DOHH2 (cell line): Measurements from ENCODE around the gene PRM3.

Experiments
- H3F3A ChIP-seq: fragments of 200-600 bp; sonication (generic), shearing (Covaris generic); 2 replicates; pipeline ENCODE4 v1.6.0; 2016; ENCODE audit warnings: antibody characterized with exemption, mild to moderate bottlenecking; ENCODE audit not compliant: control insufficient read depth, insufficient read depth
- H3K27ac ChIP-seq: fragments of 200-600 bp; sonication (generic); 2 replicates; pipeline ENCODE4 v1.5.1; 2014; ENCODE audit warnings: low read depth, mild to moderate bottlenecking, low read length, moderate library complexity
- H3K27me3 ChIP-seq: fragments of 200-600 bp; sonication (generic); 2 replicates; pipeline ENCODE4 v1.6.1; 2014; ENCODE audit warnings: mild to moderate bottlenecking, low read length, mixed read lengths; ENCODE audit not compliant: control insufficient read depth
- H3K36me3 ChIP-seq: fragments of 200-600 bp; sonication (generic); 2 replicates; pipeline ENCODE4 v1.6.1; 2014; ENCODE audit warnings: mild to moderate bottlenecking, low read length, moderate library complexity, mixed read lengths; ENCODE audit not compliant: control insufficient read depth
- H3K4me1 ChIP-seq: fragments of 200-600 bp; sonication (generic); 2 replicates; pipeline ENCODE4 v1.6.1; 2014; ENCODE audit warnings: mild to moderate bottlenecking, low read length, mixed read lengths; ENCODE audit not compliant: control insufficient read depth
- H3K4me2 ChIP-seq: fragments of 200-600 bp; sonication (generic); 2 replicates; pipeline ENCODE4 v1.6.0; 2014; ENCODE audit warnings: mild to moderate bottlenecking, low read length, moderate library complexity
- H3K4me3 ChIP-seq: fragments of 200-600 bp; sonication (generic); 2 replicates; pipeline ENCODE4 v1.5.1; 2014; ENCODE audit warnings: mild to moderate bottlenecking, low read length, mixed read lengths
- H3K79me2 ChIP-seq: fragments of 200-600 bp; sonication (generic); 2 replicates; pipeline ENCODE4 v1.6.1; 2014; ENCODE audit warnings: mild to moderate bottlenecking, low read length, mixed read lengths; ENCODE audit not compliant: control insufficient read depth
- H3K9me2 ChIP-seq: fragments of 200-600 bp; sonication (generic); replicated peaks from 2 replicates; pipeline ENCODE4 v1.6.1; 2014; ENCODE audit warnings: mild to moderate bottlenecking, low read length, mixed read lengths; ENCODE audit not compliant: control insufficient read depth
- H3K9me3 ChIP-seq: fragments of 200-600 bp; sonication (generic); 2 replicates; pipeline ENCODE4 v1.6.1; 2014; ENCODE audit warnings: antibody characterized with exemption, low read length, mixed read lengths; ENCODE audit not compliant: control insufficient read depth, insufficient read depth
- H4K20me1 ChIP-seq: fragments of 200-600 bp; sonication (generic); 2 replicates; pipeline ENCODE4 v1.6.0; 2014; ENCODE audit warnings: low read depth, mild to moderate bottlenecking, antibody characterized with exemption, low read length, moderate library complexity; ENCODE audit not compliant: control insufficient read depth, insufficient read depth
- EZH2phosphoT487 ChIP-seq: fragments of 200-600 bp; sonication (generic); IDR thresholded peaks from 2 replicates; pipeline ENCODE4 v1.6.1; 2017; ENCODE audit warnings: borderline replicate concordance, mild to moderate bottlenecking, antibody characterized with exemption, low read length, moderate library complexity, mixed read lengths
- TF ChIP-seq, protein P1 (sequence below): fragments of 200-600 bp; sonication (generic); IDR thresholded peaks from one replicate; pipeline ENCODE4 v1.5.1; 2014; ENCODE audit warnings: antibody characterized with exemption, mild to moderate bottlenecking, low read depth, low read length; ENCODE audit not compliant: poor library complexity, severe bottlenecking

Gene PRM3

DNA sequence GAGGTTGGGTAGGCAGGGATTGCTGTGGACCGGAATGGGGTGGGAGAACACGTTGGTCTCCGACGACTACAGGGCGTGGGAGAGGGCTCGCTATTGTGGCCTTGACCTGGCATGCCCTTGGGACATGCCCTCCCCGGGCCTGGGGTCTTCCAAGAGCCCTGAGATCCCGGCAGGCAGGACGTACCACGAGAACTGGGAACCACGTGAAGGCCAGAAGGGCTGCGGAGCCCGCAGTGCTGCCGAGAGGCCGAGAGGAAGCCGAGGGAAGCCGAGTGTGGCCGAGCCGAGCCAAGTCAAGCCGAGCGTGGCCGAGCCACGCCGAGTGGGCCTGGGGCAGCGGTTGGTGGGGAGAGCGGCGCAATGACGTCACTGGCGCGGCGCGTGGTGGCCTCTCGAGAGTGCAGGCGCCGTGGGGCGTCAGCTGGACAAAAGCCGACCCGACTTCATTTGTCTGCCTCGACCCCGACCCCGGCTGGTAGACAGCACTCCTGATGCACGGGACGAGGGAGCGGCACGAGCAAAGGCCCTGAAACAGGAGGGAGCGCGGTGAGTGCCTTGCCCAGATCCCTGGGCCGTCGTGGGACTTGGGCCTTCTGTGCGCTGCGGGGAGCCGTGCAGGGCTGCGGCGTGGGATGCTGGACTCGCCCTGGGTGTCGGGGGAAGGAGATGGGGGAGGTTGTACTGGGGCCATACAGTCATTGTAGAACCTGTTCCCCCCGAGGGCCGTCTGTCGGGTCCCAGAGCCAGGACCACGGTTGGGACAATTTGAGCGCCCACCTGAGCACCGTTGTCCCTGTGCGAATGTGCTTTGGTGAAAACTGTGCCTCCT, 24.0 kb downstream of the PRM3 start:
- peaks cover 24% of the 10 kb centered on the region for H3F3A ChIP-seq
- peaks cover 12% of the 10 kb centered on the region for H4K20me1 ChIP-seq
- peaks cover 35% of the 10 kb centered on the region for H3K4me1 ChIP-seq
- H3K36me3 ChIP-seq: peaks cover 28% of the 10 kb centered on the region
- no peak overlapping the region for H3K4me2 ChIP-seq
- H3K4me3 ChIP-seq: no peak overlapping the region
- no peak for TF ChIP-seq EZH2phosphoT487
- TF ChIP-seq, protein P1, sequence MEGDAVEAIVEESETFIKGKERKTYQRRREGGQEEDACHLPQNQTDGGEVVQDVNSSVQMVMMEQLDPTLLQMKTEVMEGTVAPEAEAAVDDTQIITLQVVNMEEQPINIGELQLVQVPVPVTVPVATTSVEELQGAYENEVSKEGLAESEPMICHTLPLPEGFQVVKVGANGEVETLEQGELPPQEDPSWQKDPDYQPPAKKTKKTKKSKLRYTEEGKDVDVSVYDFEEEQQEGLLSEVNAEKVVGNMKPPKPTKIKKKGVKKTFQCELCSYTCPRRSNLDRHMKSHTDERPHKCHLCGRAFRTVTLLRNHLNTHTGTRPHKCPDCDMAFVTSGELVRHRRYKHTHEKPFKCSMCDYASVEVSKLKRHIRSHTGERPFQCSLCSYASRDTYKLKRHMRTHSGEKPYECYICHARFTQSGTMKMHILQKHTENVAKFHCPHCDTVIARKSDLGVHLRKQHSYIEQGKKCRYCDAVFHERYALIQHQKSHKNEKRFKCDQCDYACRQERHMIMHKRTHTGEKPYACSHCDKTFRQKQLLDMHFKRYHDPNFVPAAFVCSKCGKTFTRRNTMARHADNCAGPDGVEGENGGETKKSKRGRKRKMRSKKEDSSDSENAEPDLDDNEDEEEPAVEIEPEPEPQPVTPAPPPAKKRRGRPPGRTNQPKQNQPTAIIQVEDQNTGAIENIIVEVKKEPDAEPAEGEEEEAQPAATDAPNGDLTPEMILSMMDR: no peak
- H3K27me3 ChIP-seq: peaks cover 29% of the 10 kb centered on the region
- H3K79me2 ChIP-seq: peaks cover 22% of the 10 kb centered on the region
- H3K9me3 ChIP-seq: no peaks in the 10 kb centered on the region
- no peaks in the 10 kb centered on the region for H3K9me2 ChIP-seq
- H3K27ac ChIP-seq: no peak overlapping the region

DNA sequence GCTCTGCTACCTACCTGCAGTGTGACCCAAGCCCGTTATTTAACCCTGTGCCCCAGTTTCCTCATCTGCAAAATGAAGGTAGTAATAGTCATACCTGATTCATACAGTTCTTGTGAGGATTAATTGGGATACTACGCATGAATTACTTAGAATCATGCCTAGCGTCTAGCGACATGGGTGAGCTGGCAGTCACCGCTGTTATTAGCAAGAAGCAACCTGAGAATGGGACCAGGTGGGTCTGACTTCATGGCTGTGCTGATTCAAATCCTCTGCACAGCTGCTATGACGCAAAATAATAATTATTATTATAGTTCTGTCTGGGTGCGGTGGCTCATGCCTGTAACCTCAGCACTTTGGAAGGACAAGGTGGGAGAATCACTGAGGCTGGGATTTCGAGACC, 25.3 kb downstream of the PRM3 start:
- no peaks in the 10 kb centered on the region for H3K9me2 ChIP-seq
- H3K4me1 ChIP-seq: peaks cover 23% of the 10 kb centered on the region
- peaks cover 17% of the 10 kb centered on the region for H3F3A ChIP-seq
- H3K27ac ChIP-seq: no peak overlapping the region
- H3K4me2 ChIP-seq: no peak overlapping the region
- TF ChIP-seq, protein P1: no peak
- TF ChIP-seq EZH2phosphoT487: no peak
- H3K9me3 ChIP-seq: no peaks in the 10 kb centered on the region
- H4K20me1 ChIP-seq: peaks cover 4% of the 10 kb centered on the region
- H3K27me3 ChIP-seq: peaks cover 38% of the 10 kb centered on the region
- H3K79me2 ChIP-seq: peaks cover 9% of the 10 kb centered on the region
- peaks cover 15% of the 10 kb centered on the region for H3K36me3 ChIP-seq
- no peak overlapping the region for H3K4me3 ChIP-seq

DNA sequence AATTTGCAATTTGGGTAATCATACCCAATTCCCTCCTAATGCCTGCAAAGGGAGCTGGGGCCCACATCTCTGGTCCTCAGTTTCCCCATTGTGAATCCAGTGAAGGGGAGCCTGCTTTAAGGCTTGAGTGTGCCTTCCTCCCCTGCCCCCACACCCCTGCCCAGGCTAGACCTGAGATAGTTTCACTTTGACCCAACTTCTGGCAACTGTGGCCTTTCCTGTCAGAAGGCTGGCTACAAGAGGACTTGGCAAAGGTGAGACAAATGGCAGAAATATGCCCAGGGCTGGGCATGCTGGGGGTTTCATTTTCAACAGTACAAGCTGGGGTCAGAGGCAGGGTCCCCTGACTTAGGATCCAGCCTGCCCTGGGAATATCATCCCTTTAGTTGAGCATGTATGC, 27.4 kb downstream of the PRM3 start:
- peaks cover 50% of the 10 kb centered on the region for H3K27me3 ChIP-seq
- no peak overlapping the region for H3K4me2 ChIP-seq
- H3F3A ChIP-seq: peaks cover 3% of the 10 kb centered on the region; the same call in 1 of the 2 replicates
- H3K4me1 ChIP-seq: peaks cover 10% of the 10 kb centered on the region
- H3K9me2 ChIP-seq: no peaks in the 10 kb centered on the region
- TF ChIP-seq, protein P1: no peak
- no peak for TF ChIP-seq EZH2phosphoT487
- H3K4me3 ChIP-seq: no peak overlapping the region
- no peaks in the 10 kb centered on the region; the same call in none of the 2 replicates for H4K20me1 ChIP-seq
- H3K27ac ChIP-seq: no peak overlapping the region
- H3K9me3 ChIP-seq: no peaks in the 10 kb centered on the region
- H3K36me3 ChIP-seq: no peaks in the 10 kb centered on the region
- no peaks in the 10 kb centered on the region for H3K79me2 ChIP-seq
